NCI-H1417 treated with DMSO at 0.1 percent for 48 hours (cell line): ENCODE data around the gene CALHM1.
"Not testable (repeated sequence)": the region's sequence is repeated elsewhere in the genome, so short reads cannot be mapped to it uniquely, and the experiment has no call there.

Experiments used
- DNase-seq: peaks from one replicate; lab custom pipeline; 2025; lab: John Stamatoyannopoulos, UW

CALHM1 gene

GRCh38 chr10:103429647-103430046 is 29.1 kb downstream of the CALHM1 start:
- no peak for DNase-seq

GRCh38 chr10:103428989-103429643 is 29.6 kb downstream of the CALHM1 start:
- DNase-seq = no peak

GRCh38 chr10:103427866-103428265 is 30.8 kb downstream of the CALHM1 start:
- no peak for DNase-seq

GRCh38 chr10:103423748-103424147 is 35.0 kb downstream of the CALHM1 start:
- DNase-seq = no peak

- no peak for DNase-seq
These were observed 39.6 kb downstream of the CALHM1 start for GRCh38 chr10:103419101-103419500.

- no peak for DNase-seq
These were observed 41.1 kb downstream of the CALHM1 start for GRCh38 chr10:103417601-103418000.

- not testable (repeated sequence) for DNase-seq
These were observed 41.6 kb downstream of the CALHM1 start for GRCh38 chr10:103417148-103417469.

- DNase-seq = no peak
These were observed 42.1 kb downstream of the CALHM1 start for GRCh38 chr10:103416436-103417147.

GRCh38 chr10:103415581-103415980 is 43.1 kb downstream of the CALHM1 start:
- no peak for DNase-seq

GRCh38 chr10:103413564-103413963 is 45.1 kb downstream of the CALHM1 start:
- DNase-seq = no peak
